OCI-LY7 (cell line): ENCODE results near the gene YY1. TPM values are rescaled to one million over a fixed set of nuclear protein-coding genes. Genes with fewer than 3 reads are reported as not detected.

Experiments
- BruUV-seq: library from RNA; stranded (reverse); fragments of 400-500 nt; replicated peaks from 2 replicates; lab custom pipeline; 2021; lab: Mats Ljungman, UMichigan
- CTCF ChIA-PET: fragments of 300-600 bp; sonication (Branson Sonifier 250); formaldehyde crosslinking; loops from one replicate; lab custom pipeline; 2022; ENCODE audit warnings: antibody characterized with exemption; ENCODE audit not compliant: unreplicated experiment; lab: Charles Lee
- POLR2A ChIA-PET: fragments of 300-600 bp; sonication (Branson Sonifier 250); formaldehyde crosslinking; loops from one replicate; lab custom pipeline; 2022; ENCODE audit warnings: antibody characterized with exemption; lab: Charles Lee
- DNase-seq: peaks from one replicate; pipeline ENCODE4 v3.0.0-alpha.2; 2015; ENCODE audit warnings: low spot score
- H2AFZ ChIP-seq: fragments of 200-600 bp; sonication (generic), shearing (Covaris generic); 2 replicates; pipeline ENCODE4 v1.6.1; 2014; ENCODE audit warnings: mild to moderate bottlenecking, antibody characterized with exemption, low read length, moderate library complexity
- H3K27ac ChIP-seq: fragments of 200-600 bp; sonication (generic); 2 replicates; pipeline ENCODE4 v1.5.1; 2014; ENCODE audit warnings: mixed run types, low read depth, mild to moderate bottlenecking, moderate library complexity, low read length, inconsistent platforms; ENCODE audit not compliant: poor library complexity, severe bottlenecking
- H3K36me3 ChIP-seq: fragments of 200-600 bp; sonication (generic); 2 replicates; pipeline ENCODE4 v1.6.1; 2014; ENCODE audit warnings: mild to moderate bottlenecking, antibody characterized with exemption, low read length, moderate library complexity, mixed read lengths; ENCODE audit not compliant: insufficient read depth
- H3K4me1 ChIP-seq: fragments of 200-600 bp; sonication (generic); 2 replicates; pipeline ENCODE4 v1.5.1; 2014; ENCODE audit warnings: mild to moderate bottlenecking, low read length; ENCODE audit not compliant: insufficient read depth, poor library complexity, severe bottlenecking
- H3K4me2 ChIP-seq: fragments of 200-600 bp; sonication (generic); 2 replicates; pipeline ENCODE4 v1.6.1; 2014; ENCODE audit warnings: mild to moderate bottlenecking, low read length
- H3K4me3 ChIP-seq: fragments of 200-600 bp; sonication (generic); 2 replicates; pipeline ENCODE4 v1.5.1; 2014; ENCODE audit warnings: mild to moderate bottlenecking, low read depth, low read length; ENCODE audit not compliant: poor library complexity, severe bottlenecking
- H3K79me2 ChIP-seq: fragments of 200-600 bp; sonication (generic); 2 replicates; pipeline ENCODE4 v1.6.1; 2016; ENCODE audit warnings: low read depth, mild to moderate bottlenecking, low read length, moderate library complexity, mixed read lengths; ENCODE audit not compliant: insufficient read depth
- H3K9me2 ChIP-seq: fragments of 200-600 bp; sonication (generic); 2 replicates; pipeline ENCODE4 v1.6.1; 2016; ENCODE audit warnings: mild to moderate bottlenecking, low read length, mixed read lengths; ENCODE audit not compliant: insufficient read depth
- H3K9me3 ChIP-seq: fragments of 200-600 bp; sonication (generic); 2 replicates; pipeline ENCODE4 v1.6.1; 2014; ENCODE audit warnings: mild to moderate bottlenecking, mixed run types, low read length, mixed read lengths
- H4K20me1 ChIP-seq: fragments of 200-600 bp; sonication (generic); 2 replicates; pipeline ENCODE4 v1.6.1; 2014; ENCODE audit warnings: mild to moderate bottlenecking, antibody characterized with exemption, low read length, moderate library complexity, mixed read lengths; ENCODE audit not compliant: insufficient read depth
- CTCF ChIP-seq: fragments of 200-600 bp; sonication (generic); conservative IDR thresholded peaks from 2 replicates; pipeline ENCODE4 v1.5.1; 2014; ENCODE audit warnings: mild to moderate bottlenecking, antibody characterized with exemption, low read length, moderate library complexity, mixed read lengths
- EZH2phosphoT487 ChIP-seq: fragments of 200-600 bp; sonication (generic); IDR thresholded peaks from 2 replicates; pipeline ENCODE4 v1.6.1; 2018; ENCODE audit warnings: low read depth, borderline replicate concordance, mild to moderate bottlenecking, mixed run types, antibody characterized with exemption, low read length, moderate library complexity, mixed read lengths
- intact Hi-C: fragments of 100-400 bp; cut with micrococcal nuclease; formaldehyde crosslinking; loops from one replicate; pipeline ENCODE4 v1.10.0; 2022; ENCODE audit not compliant: unreplicated experiment
- total RNA-seq, 2 experiments: library from RNA; depleted of rRNA in 1 of 2; stranded (reverse); fragments of >200 nt in 1 of 2; shearing (Covaris generic) in 1 of 2; gene quantifications; 2 replicates each; pipeline ENCODE4 v1.2.3, GENCODE V29; 2014 to 2022

The YY1 gene
- total RNA-seq, 2 experiments from 2014 or later: 59.9 to 140 TPM

- no peaks in the 10 kb centered on the region for H3K36me3 ChIP-seq
- ChIA-PET POLR2A (interaction anchor here (1.4 kb wide), 1 partner anchor 9 kb away, joined by 4 read pairs; no protein-coding TSS in a partner anchor), CTCF (no interaction called here)
- no peaks in the 10 kb centered on the region for H4K20me1 ChIP-seq
- no peaks in the 10 kb centered on the region for H3K79me2 ChIP-seq
- no peak overlapping the region for H3K4me2 ChIP-seq
- no peak overlapping the region for H3K4me3 ChIP-seq
- peak; percentile 26 for DNase-seq
- H3K27ac ChIP-seq: no peak overlapping the region
- no peaks in the 10 kb centered on the region for H3K9me2 ChIP-seq
- no peak for TF ChIP-seq CTCF
- TF ChIP-seq EZH2phosphoT487: no peak
- H3K9me3 ChIP-seq: no peaks in the 10 kb centered on the region
- BruUV-seq: no TSS peak
- H2AFZ ChIP-seq: no peak overlapping the region
- intact Hi-C loops: no loop called here
- H3K4me1 ChIP-seq: peaks cover 20% of the 10 kb centered on the region
These were observed 55.4 kb downstream of the YY1 start for GRCh38 chr14:100294213-100294962.

GRCh38 chr14:100294963-100295330 is 56.0 kb downstream of the YY1 start:
- intact Hi-C loops: no loop called here
- Histone ChIP-seq H3K4me3 (no peak overlapping the region), H2AFZ (no peak overlapping the region), H3K36me3 (no peaks in the 10 kb centered on the region), H3K4me2 (no peak overlapping the region), H3K9me2 (no peaks in the 10 kb centered on the region), H3K27ac (no peak overlapping the region), H3K4me1 (peaks cover 17% of the 10 kb centered on the region), H3K79me2 (no peaks in the 10 kb centered on the region), H3K9me3 (no peaks in the 10 kb centered on the region), H4K20me1 (no peaks in the 10 kb centered on the region)
- ChIA-PET POLR2A (interaction anchor here (1.4 kb wide), 1 partner anchor 9 kb away, joined by 4 read pairs; no protein-coding TSS in a partner anchor), CTCF (interaction anchor here (0.6 kb wide), 1 partner anchor 8 kb away, joined by 4 read pairs; no protein-coding TSS in a partner anchor)
- DNase-seq: no peak
- no TSS peak for BruUV-seq
- TF ChIP-seq EZH2phosphoT487 (no peak), CTCF (no peak)
